Measurements from ENCODE around the gene RNF113A.

The RNF113A gene

DNA sequence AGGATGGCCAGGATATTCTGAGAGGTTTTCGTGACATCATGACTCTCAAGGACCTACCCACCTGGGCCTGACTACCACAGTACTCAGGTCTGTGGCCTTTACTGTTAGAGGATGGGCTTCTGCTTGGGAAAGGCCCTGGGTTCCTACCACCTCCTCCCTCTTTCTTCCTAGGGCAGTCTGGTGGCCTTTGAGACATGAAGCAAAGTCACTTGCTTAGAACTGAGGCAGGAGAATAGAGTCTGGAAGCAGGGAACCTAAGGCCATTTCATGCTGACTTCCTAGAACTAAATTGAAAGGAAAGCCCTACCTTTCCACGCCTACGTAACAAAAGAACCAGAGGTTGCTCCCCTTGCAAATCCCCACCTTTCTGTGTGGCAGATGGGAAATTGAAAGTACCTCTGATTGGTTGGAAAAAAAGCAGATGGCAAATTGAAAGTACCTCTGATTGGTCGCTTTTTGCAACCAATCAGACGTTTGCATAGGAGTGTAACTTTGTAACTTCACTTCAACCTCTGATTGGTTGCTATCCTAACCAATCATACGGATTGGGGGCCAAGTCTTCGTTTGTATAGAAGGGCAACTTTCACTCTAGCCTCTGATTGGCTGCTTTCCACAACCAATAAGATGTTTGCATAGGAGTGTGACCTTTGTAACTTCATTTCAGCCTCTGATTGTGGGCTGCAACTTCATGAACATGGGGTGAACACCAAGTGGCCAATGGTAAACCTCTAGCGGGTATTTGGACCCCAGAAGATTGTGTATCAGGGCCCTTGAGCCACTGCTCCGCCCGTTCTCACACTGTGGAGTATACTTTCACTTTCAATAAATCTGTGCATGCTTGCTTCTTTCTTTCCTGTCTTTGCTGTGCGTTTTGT, 14.3 kb upstream of the RNF113A start:
- H3K4me3 ChIP-seq (ENCODE audit: low read depth, low read length), result no peak overlapping the region

DNA sequence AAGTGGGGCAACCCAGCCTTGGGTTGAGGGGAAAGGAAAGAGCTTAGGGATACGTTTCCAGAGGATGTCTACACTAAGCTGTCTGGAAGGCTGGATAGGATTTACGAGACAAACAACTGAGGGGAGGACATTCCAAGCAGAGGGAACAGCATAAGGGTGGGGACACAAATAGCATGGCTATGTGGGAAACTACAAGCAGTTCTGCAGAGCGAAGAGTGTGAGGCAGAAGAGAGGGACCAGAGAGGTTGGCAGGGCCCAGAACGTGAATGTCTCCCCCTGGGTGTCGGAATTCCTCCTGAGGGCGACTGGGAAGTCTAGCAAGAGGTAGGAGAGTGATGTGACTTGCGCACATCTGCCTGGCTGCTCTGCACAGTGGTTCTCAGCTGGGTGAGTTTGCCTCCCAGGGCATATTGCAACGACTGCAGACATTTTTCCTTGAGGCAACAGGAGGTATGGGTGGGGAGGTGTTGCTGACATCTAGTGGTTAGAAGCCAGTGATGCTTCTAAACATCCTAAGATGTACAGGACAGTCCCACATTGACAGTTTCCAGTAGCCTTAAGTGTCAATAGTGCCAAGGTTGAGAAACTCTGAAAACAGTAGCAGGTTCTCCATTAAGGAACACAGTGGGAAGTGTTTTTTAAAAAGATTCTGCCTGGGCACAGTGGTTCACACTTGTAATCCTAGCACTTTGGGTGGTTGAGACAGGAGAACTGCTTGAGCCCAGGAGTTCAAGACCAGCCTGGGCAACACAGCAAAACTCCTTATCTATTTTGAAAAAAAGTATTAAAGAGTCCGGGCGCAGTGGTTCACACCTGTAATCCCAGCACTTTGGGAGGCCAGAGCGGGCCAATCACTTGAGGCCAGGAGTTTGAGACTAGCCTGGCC, 9.3 kb upstream of the RNF113A start:
- no peaks in the 10 kb centered on the region for H3K9me3 ChIP-seq (ENCODE audit: control insufficient read depth, insufficient read depth, low read length)
- no peak overlapping the region for H3K4me3 ChIP-seq (ENCODE audit: low read depth, low read length)
- no peaks in the 10 kb centered on the region for H3K4me1 ChIP-seq (ENCODE audit: control insufficient read depth, insufficient read depth, low read length)
- H3K27me3 ChIP-seq (ENCODE audit: control insufficient read depth, insufficient read depth, low read length), result no peaks in the 10 kb centered on the region
- no peaks in the 10 kb centered on the region for H3K36me3 ChIP-seq (ENCODE audit: control insufficient read depth, insufficient read depth, low read length)
- no peak overlapping the region for H3K9ac ChIP-seq (ENCODE audit: low read depth, low read length)

More for the DNA sequence above, 14.3 kb upstream of the RNF113A start:
- no peaks in the 10 kb centered on the region for H3K27me3 ChIP-seq (ENCODE audit: control insufficient read depth, insufficient read depth, low read length)
- H3K9ac ChIP-seq (ENCODE audit: low read depth, low read length), result no peak overlapping the region
- no peaks in the 10 kb centered on the region for H3K36me3 ChIP-seq (ENCODE audit: control insufficient read depth, insufficient read depth, low read length)
- H3K4me1 ChIP-seq (ENCODE audit: control insufficient read depth, insufficient read depth, low read length), result no peaks in the 10 kb centered on the region
- H3K9me3 ChIP-seq (ENCODE audit: control insufficient read depth, insufficient read depth, low read length), result no peaks in the 10 kb centered on the region

DNA sequence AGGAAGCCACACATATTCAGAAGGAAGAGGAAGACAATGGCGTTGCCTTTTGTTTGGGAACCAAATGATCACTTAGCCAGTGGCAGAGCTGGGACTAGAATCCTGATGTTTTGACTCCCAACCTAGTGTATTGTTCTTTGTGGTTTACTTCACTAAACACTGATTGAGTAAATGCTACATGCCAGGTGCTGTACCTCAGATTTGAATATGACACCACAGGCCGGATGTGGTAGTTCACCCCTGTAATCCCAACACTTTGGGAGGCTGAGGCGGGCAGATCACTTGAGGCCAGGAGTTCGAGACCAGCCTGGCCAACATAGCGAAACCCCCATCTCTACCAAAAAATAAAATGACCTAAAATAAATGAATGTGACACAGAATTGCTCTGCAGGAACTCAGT, 8.5 kb upstream of the RNF113A start:
- Histone ChIP-seq H3K4me1 (ENCODE audit: control insufficient read depth, insufficient read depth, low read length) (no peaks in the 10 kb centered on the region), H3K36me3 (ENCODE audit: control insufficient read depth, insufficient read depth, low read length) (no peaks in the 10 kb centered on the region), H3K4me3 (ENCODE audit: low read depth, low read length) (no peak overlapping the region), H3K9ac (ENCODE audit: low read depth, low read length) (no peak overlapping the region), H3K9me3 (ENCODE audit: control insufficient read depth, insufficient read depth, low read length) (no peaks in the 10 kb centered on the region), H3K27me3 (ENCODE audit: control insufficient read depth, insufficient read depth, low read length) (no peaks in the 10 kb centered on the region)

DNA sequence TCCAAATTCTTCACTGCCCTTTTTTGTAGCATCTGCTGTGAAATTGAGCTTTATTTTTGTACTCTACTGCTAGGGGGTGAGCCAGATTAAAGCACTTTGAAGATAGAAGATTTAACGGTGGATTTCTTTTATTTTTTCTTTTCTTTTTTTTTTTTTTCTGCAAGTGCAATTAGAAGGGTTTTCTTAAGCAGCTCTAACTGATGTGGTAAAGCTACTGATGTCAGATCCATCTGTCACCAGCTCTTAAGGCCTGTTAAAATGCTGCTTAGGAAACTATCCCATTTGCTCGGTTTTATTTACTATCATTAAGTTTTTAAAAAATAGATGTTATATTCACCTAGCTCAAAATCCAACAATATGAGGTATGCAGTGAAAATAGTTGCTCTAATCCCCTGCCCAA, 7.2 kb upstream of the RNF113A start:
- Histone ChIP-seq H3K4me3 (ENCODE audit: low read depth, low read length) (no peak overlapping the region), H3K36me3 (ENCODE audit: control insufficient read depth, insufficient read depth, low read length) (no peaks in the 10 kb centered on the region), H3K9ac (ENCODE audit: low read depth, low read length) (no peak overlapping the region), H3K9me3 (ENCODE audit: control insufficient read depth, insufficient read depth, low read length) (no peaks in the 10 kb centered on the region), H3K4me1 (ENCODE audit: control insufficient read depth, insufficient read depth, low read length) (no peaks in the 10 kb centered on the region), H3K27me3 (ENCODE audit: control insufficient read depth, insufficient read depth, low read length) (no peaks in the 10 kb centered on the region)

DNA sequence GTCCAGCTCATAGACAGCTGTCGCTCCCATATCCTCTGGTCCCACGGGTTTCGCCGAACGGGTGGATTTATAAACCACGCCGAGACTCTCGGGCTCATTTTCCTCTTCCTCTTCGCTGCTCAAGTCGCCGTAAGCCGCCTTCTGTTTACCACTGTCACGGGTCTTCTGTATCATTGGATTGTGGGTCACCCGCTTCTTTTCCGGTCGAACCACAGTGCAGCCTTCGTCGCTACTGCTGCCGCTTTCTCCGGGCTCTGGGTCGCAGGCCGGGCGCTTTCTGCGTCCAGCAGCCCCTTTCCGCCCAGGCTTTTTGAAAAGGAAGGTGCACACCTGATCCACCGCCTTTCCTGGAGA, 311 bp downstream of the RNF113A start:
- Histone ChIP-seq H3K9me3 (ENCODE audit: control insufficient read depth, insufficient read depth, low read length) (no peaks in the 10 kb centered on the region), H3K27me3 (ENCODE audit: control insufficient read depth, insufficient read depth, low read length) (no peaks in the 10 kb centered on the region), H3K36me3 (ENCODE audit: control insufficient read depth, insufficient read depth, low read length) (no peaks in the 10 kb centered on the region), H3K9ac (ENCODE audit: low read depth, low read length) (peak overlapping the region; percentile 54), H3K4me1 (ENCODE audit: control insufficient read depth, insufficient read depth, low read length) (no peaks in the 10 kb centered on the region), H3K4me3 (ENCODE audit: low read depth, low read length) (peak overlapping the region; percentile 92)

DNA sequence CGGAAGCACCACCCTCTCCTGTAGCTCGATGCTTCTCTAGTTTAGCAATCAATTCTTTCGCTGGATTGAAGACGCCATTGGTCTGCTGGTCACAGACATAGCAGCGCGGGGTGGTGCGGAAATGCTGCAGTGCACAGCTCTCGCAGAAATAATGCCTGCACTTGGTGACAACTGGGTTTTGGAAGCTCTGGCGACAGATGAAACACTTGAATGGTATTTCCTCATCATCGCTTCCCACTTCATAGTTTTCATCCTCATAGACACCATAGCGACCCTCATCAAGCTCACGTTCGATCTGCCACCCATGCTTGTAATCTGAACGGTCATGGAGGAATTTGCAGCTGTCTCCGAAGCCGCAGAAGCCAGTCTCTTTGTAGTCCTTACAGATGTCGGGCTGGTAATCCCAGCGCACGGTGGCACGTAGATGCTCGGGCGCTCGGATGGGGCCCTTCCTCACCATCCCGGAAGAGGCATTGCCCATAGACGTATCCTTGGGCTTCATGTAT, 854 bp downstream of the RNF113A start:
- Histone ChIP-seq H3K9ac (ENCODE audit: low read depth, low read length) (peak overlapping the region; percentile 54), H3K4me1 (ENCODE audit: control insufficient read depth, insufficient read depth, low read length) (no peaks in the 10 kb centered on the region), H3K36me3 (ENCODE audit: control insufficient read depth, insufficient read depth, low read length) (no peaks in the 10 kb centered on the region), H3K27me3 (ENCODE audit: control insufficient read depth, insufficient read depth, low read length) (no peaks in the 10 kb centered on the region), H3K4me3 (ENCODE audit: low read depth, low read length) (peak overlapping the region; percentile 92), H3K9me3 (ENCODE audit: control insufficient read depth, insufficient read depth, low read length) (no peaks in the 10 kb centered on the region)

DNA sequence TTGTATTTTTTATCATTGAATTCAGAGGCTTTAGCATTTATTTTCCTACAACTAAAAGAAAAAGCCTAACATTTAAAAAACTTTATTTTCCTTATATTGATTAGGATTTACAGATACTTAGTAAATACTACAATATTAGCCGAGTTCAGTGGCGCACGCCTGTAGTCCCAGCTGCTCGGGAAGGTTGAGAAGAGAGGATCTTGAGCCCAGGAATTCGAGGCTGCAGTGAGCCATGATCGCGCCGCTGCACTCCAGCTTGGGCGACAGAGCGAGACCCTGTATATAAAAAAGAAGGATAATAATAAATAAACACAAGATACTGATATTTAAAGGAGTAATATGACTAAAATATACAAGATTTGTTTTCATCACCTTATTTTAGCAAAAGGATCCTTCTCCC, 18.1 kb downstream of the RNF113A start:
- H3K4me3 ChIP-seq (ENCODE audit: low read depth, low read length), result peak overlapping the region; percentile 46

DNA sequence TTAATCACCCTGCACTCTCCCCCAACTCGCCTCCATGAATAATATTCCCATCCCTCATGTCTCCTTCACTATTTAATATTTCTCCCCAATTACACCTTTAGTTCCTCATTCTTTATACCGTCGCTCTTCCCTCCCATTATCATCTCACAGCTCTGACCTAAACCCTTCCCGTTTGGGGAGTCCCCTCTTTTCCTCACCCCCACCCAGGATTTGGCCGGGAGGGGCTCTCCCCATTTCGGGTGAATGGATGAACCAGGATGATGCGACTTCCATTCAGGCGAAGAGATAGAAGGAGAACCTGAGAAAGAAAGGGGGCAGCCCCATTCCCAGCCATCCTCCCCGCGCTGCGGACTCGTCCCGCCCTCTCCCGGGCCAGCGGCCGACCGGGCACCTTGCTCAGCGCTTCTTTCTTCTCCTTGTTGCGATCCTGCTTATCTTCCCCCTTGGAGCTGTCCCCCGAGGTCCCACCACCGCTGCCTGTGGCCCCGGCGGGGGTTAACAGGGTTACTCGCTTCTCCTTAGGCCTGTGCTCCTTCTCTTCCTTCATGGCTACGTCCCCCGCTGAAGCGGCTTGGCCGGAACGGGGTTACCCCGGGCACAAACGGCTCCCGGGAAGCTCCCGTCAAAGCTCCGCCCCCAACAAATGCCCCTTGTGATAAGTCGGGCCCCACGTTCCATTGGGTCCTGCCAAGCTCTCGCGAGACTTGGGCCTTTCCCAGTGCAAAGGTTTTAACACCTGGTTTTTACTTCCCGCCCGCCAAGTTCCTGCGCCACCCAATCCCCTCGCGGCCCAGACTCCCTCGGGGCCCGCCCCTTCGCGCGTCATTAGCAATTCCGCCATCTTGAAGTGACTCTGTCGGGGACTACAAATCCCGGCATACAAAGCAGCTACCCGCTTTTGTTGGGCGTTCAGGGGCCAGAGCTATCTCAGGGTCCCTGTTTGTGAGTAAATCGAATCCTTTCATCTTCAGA, 18.9 kb downstream of the RNF113A start, which contains the start of gene UPF3B:
Gene UPF3B (minus strand): TSS at position 582 of the 972 bp plus-strand sequence. CDS start 35 bp downstream, at position 547.
- H3K27me3 ChIP-seq (ENCODE audit: control insufficient read depth, insufficient read depth, low read length), result no peaks in the 10 kb centered on the region
- peak within 1 kb of the TSS; percentile 81 for H3K4me3 ChIP-seq (ENCODE audit: low read depth, low read length)
- H3K9me3 ChIP-seq (ENCODE audit: control insufficient read depth, insufficient read depth, low read length), result peaks cover 2% of the 10 kb centered on the region
- H3K36me3 ChIP-seq (ENCODE audit: control insufficient read depth, insufficient read depth, low read length), result peaks cover 7% of the 10 kb centered on the region
- peak within 1 kb of the TSS; percentile 81 for H3K9ac ChIP-seq (ENCODE audit: low read depth, low read length)
- H3K4me1 ChIP-seq (ENCODE audit: control insufficient read depth, insufficient read depth, low read length), result no peaks in the 10 kb centered on the region

More for the DNA sequence above, 18.1 kb downstream of the RNF113A start:
- Histone ChIP-seq H3K9me3 (ENCODE audit: control insufficient read depth, insufficient read depth, low read length) (peaks cover 2% of the 10 kb centered on the region), H3K4me1 (ENCODE audit: control insufficient read depth, insufficient read depth, low read length) (no peaks in the 10 kb centered on the region), H3K36me3 (ENCODE audit: control insufficient read depth, insufficient read depth, low read length) (peaks cover 7% of the 10 kb centered on the region), H3K9ac (ENCODE audit: low read depth, low read length) (no peak overlapping the region), H3K27me3 (ENCODE audit: control insufficient read depth, insufficient read depth, low read length) (no peaks in the 10 kb centered on the region)

DNA sequence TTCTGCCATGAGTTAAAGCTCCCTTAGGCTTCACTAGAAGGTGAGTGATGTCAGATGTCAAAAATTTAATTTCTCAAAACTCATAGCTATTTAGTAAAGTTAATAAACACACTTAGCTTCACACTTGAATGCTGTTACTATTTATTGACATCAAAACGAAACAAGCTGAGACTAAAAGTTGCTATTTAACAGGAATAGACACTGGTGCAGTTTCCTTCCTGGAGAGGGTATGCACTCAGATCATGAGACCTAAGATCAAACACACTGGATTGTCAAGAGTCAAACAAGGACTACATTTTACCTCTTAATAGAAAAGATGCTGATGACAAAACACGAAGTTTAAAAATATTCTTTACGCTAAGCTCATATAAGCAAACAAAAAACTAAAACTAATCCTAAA, 37.6 kb downstream of the RNF113A start:
- Histone ChIP-seq H3K27me3 (ENCODE audit: control insufficient read depth, insufficient read depth, low read length) (no peaks in the 10 kb centered on the region), H3K9ac (ENCODE audit: low read depth, low read length) (no peak overlapping the region), H3K9me3 (ENCODE audit: control insufficient read depth, insufficient read depth, low read length) (no peaks in the 10 kb centered on the region), H3K4me3 (ENCODE audit: low read depth, low read length) (no peak overlapping the region), H3K4me1 (ENCODE audit: control insufficient read depth, insufficient read depth, low read length) (no peaks in the 10 kb centered on the region), H3K36me3 (ENCODE audit: control insufficient read depth, insufficient read depth, low read length) (peaks cover 19% of the 10 kb centered on the region)

DNA sequence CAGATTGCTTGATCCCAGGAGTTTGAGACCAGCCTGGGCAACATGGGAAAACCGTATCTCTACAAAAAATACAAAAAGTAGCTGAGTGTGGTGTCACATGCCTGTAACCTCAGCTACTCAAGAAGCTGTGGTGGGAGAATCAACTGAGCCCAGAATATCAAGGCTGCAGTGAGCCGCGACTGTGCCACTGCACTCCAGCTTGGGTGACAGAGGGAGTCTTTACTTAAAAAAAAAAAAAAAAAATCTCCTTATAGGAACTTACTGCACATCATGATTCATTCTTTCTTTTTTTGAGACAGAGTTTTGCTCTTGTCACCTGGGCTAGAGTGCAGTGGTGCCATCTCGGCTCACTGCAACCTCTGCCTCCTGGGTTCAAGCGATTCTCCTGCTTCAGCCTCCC, 43.1 kb downstream of the RNF113A start:
- Histone ChIP-seq H3K4me3 (ENCODE audit: low read depth, low read length) (no peak overlapping the region), H3K36me3 (ENCODE audit: control insufficient read depth, insufficient read depth, low read length) (peaks cover 2% of the 10 kb centered on the region), H3K9me3 (ENCODE audit: control insufficient read depth, insufficient read depth, low read length) (no peaks in the 10 kb centered on the region), H3K9ac (ENCODE audit: low read depth, low read length) (no peak overlapping the region), H3K4me1 (ENCODE audit: control insufficient read depth, insufficient read depth, low read length) (no peaks in the 10 kb centered on the region), H3K27me3 (ENCODE audit: control insufficient read depth, insufficient read depth, low read length) (no peaks in the 10 kb centered on the region)
